ENCODE results near the gene TNFAIP3.
"Not testable (repeated sequence)": the region's sequence is repeated elsewhere in the genome, so short reads cannot be mapped to it uniquely, and the experiment has no call there.

TNFAIP3 gene

GRCh38 chr6:137878486-137879285 is 11.6 kb downstream of the TNFAIP3 start:
- Histone ChIP-seq H3K36me3 (ENCODE audit: insufficient read depth, low read length) (peaks cover 76% of the 10 kb centered on the region), H3K4me1 (ENCODE audit: control insufficient read depth, insufficient read depth, low read length, unreplicated experiment) (peaks cover 85% of the 10 kb centered on the region), H3K27me3 (ENCODE audit: insufficient read depth, low read length) (no peaks in the 10 kb centered on the region), H3K79me2 (ENCODE audit: control insufficient read depth, insufficient read depth, low read length, unreplicated experiment) (peaks cover 47% of the 10 kb centered on the region), H3K27ac (ENCODE audit: low read depth, low read length) (peak overlapping the region; percentile 66), H3K4me3 (ENCODE audit: low read depth, low read length) (no peak overlapping the region), H2AFZ (ENCODE audit: low read length, unreplicated experiment) (no peak overlapping the region)

GRCh38 chr6:137879299-137879698 is 12.2 kb downstream of the TNFAIP3 start:
- Histone ChIP-seq H3K27me3 (ENCODE audit: insufficient read depth, low read length) (no peaks in the 10 kb centered on the region), H3K27ac (ENCODE audit: low read depth, low read length) (peak overlapping the region; percentile 66), H2AFZ (ENCODE audit: low read length, unreplicated experiment) (no peak overlapping the region), H3K36me3 (ENCODE audit: insufficient read depth, low read length) (peaks cover 70% of the 10 kb centered on the region), H3K4me3 (ENCODE audit: low read depth, low read length) (no peak overlapping the region), H3K4me1 (ENCODE audit: control insufficient read depth, insufficient read depth, low read length, unreplicated experiment) (peaks cover 79% of the 10 kb centered on the region), H3K79me2 (ENCODE audit: control insufficient read depth, insufficient read depth, low read length, unreplicated experiment) (peaks cover 41% of the 10 kb centered on the region)

GRCh38 chr6:137879885-137880745 is 13.1 kb downstream of the TNFAIP3 start:
- Histone ChIP-seq H3K79me2 (ENCODE audit: control insufficient read depth, insufficient read depth, low read length, unreplicated experiment) (peaks cover 33% of the 10 kb centered on the region), H3K36me3 (ENCODE audit: insufficient read depth, low read length) (peaks cover 62% of the 10 kb centered on the region), H3K4me1 (ENCODE audit: control insufficient read depth, insufficient read depth, low read length, unreplicated experiment) (peaks cover 71% of the 10 kb centered on the region)

GRCh38 chr6:137880746-137881521 is 13.9 kb downstream of the TNFAIP3 start:
- Histone ChIP-seq H3K27me3 (ENCODE audit: insufficient read depth, low read length) (no peaks in the 10 kb centered on the region), H3K27ac (ENCODE audit: low read depth, low read length) (peak overlapping the region; percentile 82), H3K4me3 (ENCODE audit: low read depth, low read length) (no peak overlapping the region), H3K36me3 (ENCODE audit: insufficient read depth, low read length) (peaks cover 54% of the 10 kb centered on the region), H3K4me1 (ENCODE audit: control insufficient read depth, insufficient read depth, low read length, unreplicated experiment) (peaks cover 64% of the 10 kb centered on the region), H3K79me2 (ENCODE audit: control insufficient read depth, insufficient read depth, low read length, unreplicated experiment) (peaks cover 26% of the 10 kb centered on the region), H2AFZ (ENCODE audit: low read length, unreplicated experiment) (no peak overlapping the region)

More at GRCh38 chr6:137879885-137880745, 13.1 kb downstream of the TNFAIP3 start:
- Histone ChIP-seq H3K27me3 (ENCODE audit: insufficient read depth, low read length) (no peaks in the 10 kb centered on the region), H2AFZ (ENCODE audit: low read length, unreplicated experiment) (no peak overlapping the region), H3K4me3 (ENCODE audit: low read depth, low read length) (no peak overlapping the region), H3K27ac (ENCODE audit: low read depth, low read length) (peak overlapping the region; percentile 66)

- Histone ChIP-seq H3K4me3 (ENCODE audit: low read depth, low read length) (no peak overlapping the region), H2AFZ (ENCODE audit: low read length, unreplicated experiment) (no peak overlapping the region), H3K27me3 (ENCODE audit: insufficient read depth, low read length) (no peaks in the 10 kb centered on the region), H3K36me3 (ENCODE audit: insufficient read depth, low read length) (peaks cover 49% of the 10 kb centered on the region), H3K79me2 (ENCODE audit: control insufficient read depth, insufficient read depth, low read length, unreplicated experiment) (peaks cover 23% of the 10 kb centered on the region), H3K4me1 (ENCODE audit: control insufficient read depth, insufficient read depth, low read length, unreplicated experiment) (peaks cover 64% of the 10 kb centered on the region), H3K27ac (ENCODE audit: low read depth, low read length) (peak overlapping the region; percentile 82)
These were observed 14.4 kb downstream of the TNFAIP3 start for GRCh38 chr6:137881522-137881886.

- H3K27ac ChIP-seq (ENCODE audit: low read depth, low read length): peak overlapping the region; percentile 82
- peaks cover 19% of the 10 kb centered on the region for H3K79me2 ChIP-seq (ENCODE audit: control insufficient read depth, insufficient read depth, low read length, unreplicated experiment)
- no peaks in the 10 kb centered on the region for H3K27me3 ChIP-seq (ENCODE audit: insufficient read depth, low read length)
- H2AFZ ChIP-seq (ENCODE audit: low read length, unreplicated experiment): no peak overlapping the region
- H3K4me1 ChIP-seq (ENCODE audit: control insufficient read depth, insufficient read depth, low read length, unreplicated experiment): peaks cover 58% of the 10 kb centered on the region
- H3K36me3 ChIP-seq (ENCODE audit: insufficient read depth, low read length): peaks cover 41% of the 10 kb centered on the region
- 0 out of 2 replicates have a peak overlapping the region, but pooled peaks have one; percentile 7 for H3K4me3 ChIP-seq (ENCODE audit: low read depth, low read length)
These were observed 15.3 kb downstream of the TNFAIP3 start for GRCh38 chr6:137882225-137882961.

GRCh38 chr6:137883400-137884148 is 16.5 kb downstream of the TNFAIP3 start:
- Histone ChIP-seq H3K27ac (ENCODE audit: low read depth, low read length) (peak overlapping the region; percentile 82), H3K36me3 (ENCODE audit: insufficient read depth, low read length) (peaks cover 31% of the 10 kb centered on the region), H3K4me3 (ENCODE audit: low read depth, low read length) (no peak overlapping the region), H2AFZ (ENCODE audit: low read length, unreplicated experiment) (no peak overlapping the region), H3K4me1 (ENCODE audit: control insufficient read depth, insufficient read depth, low read length, unreplicated experiment) (peaks cover 48% of the 10 kb centered on the region), H3K27me3 (ENCODE audit: insufficient read depth, low read length) (no peaks in the 10 kb centered on the region), H3K79me2 (ENCODE audit: control insufficient read depth, insufficient read depth, low read length, unreplicated experiment) (peaks cover 8% of the 10 kb centered on the region)

GRCh38 chr6:137884149-137884909 is 17.3 kb downstream of the TNFAIP3 start:
- peak overlapping the region; percentile 82 for H3K27ac ChIP-seq (ENCODE audit: low read depth, low read length)
- H3K4me3 ChIP-seq (ENCODE audit: low read depth, low read length): no peak overlapping the region
- H3K4me1 ChIP-seq (ENCODE audit: control insufficient read depth, insufficient read depth, low read length, unreplicated experiment): peaks cover 40% of the 10 kb centered on the region
- H3K79me2 ChIP-seq (ENCODE audit: control insufficient read depth, insufficient read depth, low read length, unreplicated experiment): peaks cover 5% of the 10 kb centered on the region
- H3K27me3 ChIP-seq (ENCODE audit: insufficient read depth, low read length): no peaks in the 10 kb centered on the region
- H2AFZ ChIP-seq (ENCODE audit: low read length, unreplicated experiment): no peak overlapping the region
- peaks cover 27% of the 10 kb centered on the region for H3K36me3 ChIP-seq (ENCODE audit: insufficient read depth, low read length)

- H3K79me2 ChIP-seq (ENCODE audit: control insufficient read depth, insufficient read depth, low read length, unreplicated experiment); H3K27ac ChIP-seq (ENCODE audit: low read depth, low read length); H2AFZ ChIP-seq (ENCODE audit: low read length, unreplicated experiment); H3K4me3 ChIP-seq (ENCODE audit: low read depth, low read length); H3K27me3 ChIP-seq (ENCODE audit: insufficient read depth, low read length): not testable (repeated sequence)
- Histone ChIP-seq H3K4me1 (ENCODE audit: control insufficient read depth, insufficient read depth, low read length, unreplicated experiment) (peaks cover 36% of the 10 kb centered on the region), H3K36me3 (ENCODE audit: insufficient read depth, low read length) (peaks cover 23% of the 10 kb centered on the region)
These were observed 17.8 kb downstream of the TNFAIP3 start for GRCh38 chr6:137884910-137885229.
